ENCODE results near the gene ZNF609. TPM values are rescaled to one million over a fixed set of nuclear protein-coding genes. Genes with fewer than 3 reads are reported as not detected.

ZNF609 gene
- total and polyA plus RNA-seq, 2 of the 13 experiments (the other 11 are each of a cell fraction or from before 2014, with no cell fraction given), result 8.9 to 9.9 TPM

- TF ChIP-seq, protein P1, sequence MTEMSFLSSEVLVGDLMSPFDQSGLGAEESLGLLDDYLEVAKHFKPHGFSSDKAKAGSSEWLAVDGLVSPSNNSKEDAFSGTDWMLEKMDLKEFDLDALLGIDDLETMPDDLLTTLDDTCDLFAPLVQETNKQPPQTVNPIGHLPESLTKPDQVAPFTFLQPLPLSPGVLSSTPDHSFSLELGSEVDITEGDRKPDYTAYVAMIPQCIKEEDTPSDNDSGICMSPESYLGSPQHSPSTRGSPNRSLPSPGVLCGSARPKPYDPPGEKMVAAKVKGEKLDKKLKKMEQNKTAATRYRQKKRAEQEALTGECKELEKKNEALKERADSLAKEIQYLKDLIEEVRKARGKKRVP (CRISPR knock-in tag; IDR thresholded peaks at IDR 0.05), result no peak
- TF ChIP-seq ZBTB37 (CRISPR knock-in tag; IDR thresholded peaks at IDR 0.05) (no peak), ZNF800 (CRISPR knock-in tag; IDR thresholded peaks at IDR 0.05) (no peak), ZNF281 (CRISPR knock-in tag; IDR thresholded peaks at IDR 0.05; ENCODE audit: borderline replicate concordance) (peak; percentile 95), SETDB1 (CRISPR knock-in tag; IDR thresholded peaks at IDR 0.05; ENCODE audit: borderline replicate concordance) (no peak), ZFP37 (CRISPR knock-in tag; IDR thresholded peaks at IDR 0.05; ENCODE audit: borderline replicate concordance) (no peak), CREM (IDR thresholded peaks at IDR 0.05) (no peak), CREM (CRISPR knock-in tag; IDR thresholded peaks at IDR 0.05) (no peak), ZNF329 (CRISPR knock-in tag; IDR thresholded peaks at IDR 0.05; ENCODE audit: low read depth) (peak; percentile 58; the same call in 1 of the 2 replicates), HMGXB4 (CRISPR knock-in tag; IDR thresholded peaks at IDR 0.05; ENCODE audit: borderline replicate concordance in 1 of 2, low read depth in 1 of 2) (peak in 1 of 2 experiments; percentile 55; a peak in 2 of 4 replicates), TEAD3 (CRISPR knock-in tag; optimal IDR thresholded peaks at IDR 0.05; ENCODE audit: borderline replicate concordance) (peak; percentile 30), ZNF724P (CRISPR knock-in tag; IDR thresholded peaks at IDR 0.05; ENCODE audit: borderline replicate concordance) (0 out of 2 replicates have a peak, but pooled peaks have one; percentile 30), PRPF4 (IDR thresholded peaks at IDR 0.05; ENCODE audit: low read depth, low read length, poor library complexity, severe bottlenecking) (peak; percentile 45), GZF1 (CRISPR knock-in tag; IDR thresholded peaks at IDR 0.05) (0 out of 2 replicates have a peak, but pooled peaks have one; percentile 29), ZNF230 (CRISPR knock-in tag; IDR thresholded peaks at IDR 0.05) (no peak), KAT7 (CRISPR knock-in tag; IDR thresholded peaks at IDR 0.05; ENCODE audit: borderline replicate concordance) (0 out of 2 replicates have a peak, but pooled peaks have one; percentile 21)
- TF ChIP-seq, protein P2, sequence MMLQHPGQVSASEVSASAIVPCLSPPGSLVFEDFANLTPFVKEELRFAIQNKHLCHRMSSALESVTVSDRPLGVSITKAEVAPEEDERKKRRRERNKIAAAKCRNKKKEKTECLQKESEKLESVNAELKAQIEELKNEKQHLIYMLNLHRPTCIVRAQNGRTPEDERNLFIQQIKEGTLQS (CRISPR knock-in tag; IDR thresholded peaks at IDR 0.05), result peak; percentile 9; the same call in 1 of the 2 replicates
Observed at GRCh38 chr15:64702816-64703631, 242.6 kb downstream of the ZNF609 start (continued).
